RWPE1 (cell line): ENCODE data around the gene ZNF774.
"Not testable (repeated sequence)": the region's sequence is repeated elsewhere in the genome, so short reads cannot be mapped to it uniquely, and the experiment has no call there.

Experiments
- CTCF ChIA-PET: fragments of 350-600 bp; sonication (Branson Sonifier 250); formaldehyde crosslinking; extraction: SDS; loops from one replicate; lab custom pipeline; 2021; lab: Yijun Ruan, JAX
- POLR2A ChIA-PET: fragments of 400-600 bp; formaldehyde crosslinking; extraction: SDS; loops from one replicate; lab custom pipeline; 2020; ENCODE audit warnings: antibody characterized with exemption; ENCODE audit not compliant: low non-redundant PET; lab: Yijun Ruan, JAX
- DNase-seq: peaks from one replicate; pipeline ENCODE4 v3.0.0; 2012; ENCODE audit warnings: low spot score
- H3K27ac ChIP-seq: fragments of 450-650 bp; 2 replicates; pipeline ENCODE4 v1.5.1; 2017
- TF ChIP-seq, protein P1 (sequence below): fragments of 450-650 bp; conservative IDR thresholded peaks from 2 replicates; pipeline ENCODE4 v1.5.1; 2017; ENCODE audit warnings: low read depth, mild to moderate bottlenecking

The ZNF774 gene

GRCh38 chr15:90338532-90338931, 13.6 kb upstream of the ZNF774 start:
- no peak overlapping the region for H3K27ac ChIP-seq
- ChIA-PET POLR2A (no interaction called here), CTCF (no interaction called here)
- no peak for DNase-seq
- TF ChIP-seq, protein P1, sequence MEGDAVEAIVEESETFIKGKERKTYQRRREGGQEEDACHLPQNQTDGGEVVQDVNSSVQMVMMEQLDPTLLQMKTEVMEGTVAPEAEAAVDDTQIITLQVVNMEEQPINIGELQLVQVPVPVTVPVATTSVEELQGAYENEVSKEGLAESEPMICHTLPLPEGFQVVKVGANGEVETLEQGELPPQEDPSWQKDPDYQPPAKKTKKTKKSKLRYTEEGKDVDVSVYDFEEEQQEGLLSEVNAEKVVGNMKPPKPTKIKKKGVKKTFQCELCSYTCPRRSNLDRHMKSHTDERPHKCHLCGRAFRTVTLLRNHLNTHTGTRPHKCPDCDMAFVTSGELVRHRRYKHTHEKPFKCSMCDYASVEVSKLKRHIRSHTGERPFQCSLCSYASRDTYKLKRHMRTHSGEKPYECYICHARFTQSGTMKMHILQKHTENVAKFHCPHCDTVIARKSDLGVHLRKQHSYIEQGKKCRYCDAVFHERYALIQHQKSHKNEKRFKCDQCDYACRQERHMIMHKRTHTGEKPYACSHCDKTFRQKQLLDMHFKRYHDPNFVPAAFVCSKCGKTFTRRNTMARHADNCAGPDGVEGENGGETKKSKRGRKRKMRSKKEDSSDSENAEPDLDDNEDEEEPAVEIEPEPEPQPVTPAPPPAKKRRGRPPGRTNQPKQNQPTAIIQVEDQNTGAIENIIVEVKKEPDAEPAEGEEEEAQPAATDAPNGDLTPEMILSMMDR, result no peak

DNA sequence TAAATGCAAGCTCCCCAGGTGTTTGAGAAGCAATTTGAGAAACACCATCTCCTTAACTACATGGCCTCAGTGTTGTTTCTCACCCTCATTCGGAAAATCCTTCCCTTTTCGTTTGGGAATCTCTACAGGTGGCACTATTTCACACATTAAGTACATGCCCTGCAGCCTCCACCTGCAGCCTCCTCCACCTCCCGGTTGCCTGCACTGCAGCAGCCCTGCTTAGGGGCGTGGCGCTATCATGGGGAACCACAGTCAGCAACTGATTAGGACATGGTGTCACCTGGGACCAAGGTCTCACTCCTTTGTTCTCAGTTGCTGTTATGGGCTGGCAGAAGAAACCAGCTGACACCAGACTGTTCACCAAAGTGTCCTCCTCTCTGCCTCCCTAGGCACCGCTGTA, 11.7 kb upstream of the ZNF774 start:
- no peak for DNase-seq
- TF ChIP-seq, protein P1, result no peak
- H3K27ac ChIP-seq, result no peak overlapping the region
- ChIA-PET CTCF (interaction anchor here (2.2 kb wide), 1 partner anchor 20 kb away, joined by 10 read pairs; no protein-coding TSS in a partner anchor), POLR2A (no interaction called here)

DNA sequence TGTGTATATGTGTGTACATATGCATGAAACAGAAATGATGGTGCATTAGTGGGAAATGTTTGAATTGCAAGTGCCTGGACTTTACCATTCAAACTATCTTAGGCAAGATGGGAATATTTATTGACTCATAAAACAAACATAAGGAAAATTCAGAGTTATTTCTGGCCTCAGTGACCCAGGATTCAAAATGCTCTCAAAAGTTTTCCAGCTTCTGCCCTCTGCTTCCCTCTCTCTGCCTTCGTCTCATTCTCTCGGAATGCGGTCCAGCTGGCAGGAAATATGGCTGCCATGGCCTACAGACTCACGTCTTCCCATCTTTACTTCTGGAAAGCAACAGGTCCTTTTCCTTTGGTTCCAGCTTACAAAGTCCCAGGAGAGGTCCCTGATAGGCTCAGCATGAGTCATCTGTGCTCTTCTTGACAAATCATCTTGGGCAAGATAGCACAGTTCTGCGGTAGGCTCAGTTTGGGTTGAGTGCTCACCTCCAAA, 8.7 kb upstream of the ZNF774 start:
- ChIA-PET POLR2A (no interaction called here), CTCF (no interaction called here)
- peak; percentile 26 for DNase-seq
- TF ChIP-seq, protein P1, result no peak
- no peak overlapping the region for H3K27ac ChIP-seq

DNA sequence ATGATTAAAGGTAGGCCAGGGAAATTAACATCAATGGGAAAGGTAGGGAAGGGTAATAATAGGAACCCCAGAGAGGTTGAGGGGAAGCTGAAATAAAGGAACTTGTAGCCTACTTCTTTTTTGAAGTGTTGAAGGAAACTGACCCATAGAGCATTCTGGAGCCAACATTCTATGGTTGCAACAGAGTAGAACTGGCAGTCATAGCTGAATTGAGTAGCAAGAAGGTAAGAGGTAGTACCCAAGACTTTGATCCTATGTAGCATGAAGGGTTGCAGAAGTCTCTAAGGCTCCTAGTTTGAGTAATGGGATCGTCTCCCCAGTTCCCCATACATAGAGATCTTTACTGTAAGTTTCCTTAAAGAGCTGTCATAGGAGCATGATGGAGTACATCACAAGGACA, 7.4 kb upstream of the ZNF774 start:
- TF ChIP-seq, protein P1, result no peak
- CTCF ChIA-PET, result no interaction called here
- DNase-seq, result no peak
- POLR2A ChIA-PET, result no interaction called here
- no peak overlapping the region for H3K27ac ChIP-seq

DNA sequence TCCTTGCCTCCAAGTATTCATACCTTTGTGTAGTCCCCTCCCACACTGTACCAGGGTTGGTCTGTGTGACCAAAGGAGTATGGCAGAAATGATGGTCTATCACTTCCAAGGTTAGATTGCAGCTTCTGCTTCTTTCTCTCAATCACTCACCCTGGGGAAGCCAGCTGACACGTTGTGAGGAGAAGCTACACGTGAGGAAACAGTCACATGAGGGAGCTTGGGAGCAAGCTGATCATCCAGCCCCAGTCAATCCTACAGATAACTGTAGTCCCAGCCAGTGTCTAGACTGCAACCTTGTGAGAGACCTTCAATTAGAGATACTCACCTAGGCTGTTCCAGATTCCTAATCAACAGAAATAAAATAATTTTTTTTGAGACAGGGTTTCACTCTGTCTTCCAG, 6.2 kb upstream of the ZNF774 start:
- TF ChIP-seq, protein P1, result no peak
- CTCF ChIA-PET, result interaction anchor here (0.6 kb wide), 1 partner anchor 12 kb away, joined by 3 read pairs; no protein-coding TSS in a partner anchor

GRCh38 chr15:90347431-90348065, 4.5 kb upstream of the ZNF774 start:
- CTCF ChIA-PET, result interaction anchor here (1.2 kb wide), 1 partner anchor 9 kb away, joined by 3 read pairs; no protein-coding TSS in a partner anchor
- H3K27ac ChIP-seq, POLR2A ChIA-PET, DNase-seq: not testable (repeated sequence)

More for the DNA sequence above, 6.2 kb upstream of the ZNF774 start:
- DNase-seq, result no peak
- POLR2A ChIA-PET, result no interaction called here
- H3K27ac ChIP-seq, result no peak overlapping the region

- ChIA-PET CTCF (no interaction called here), POLR2A (no interaction called here)
- DNase-seq, result no peak
- TF ChIP-seq, protein P1, result no peak
- peak overlapping the region; percentile 69 for H3K27ac ChIP-seq
These were observed 3.6 kb upstream of the ZNF774 start for GRCh38 chr15:90348456-90348855.
